Measurements from ENCODE around the gene DDHD1. TPM values are rescaled to one million over a fixed set of nuclear protein-coding genes. Genes with fewer than 3 reads are reported as not detected.

Gene DDHD1
- total RNA-seq, 1 experiment from 2014 or later: 20.0 TPM

GRCh38 chr14:53055003-53055402, 98.1 kb downstream of the DDHD1 start:
- POLR2A ChIA-PET: no interaction called here
- no peak for DNase-seq (ENCODE audit: low spot score)
- H3K36me3 Mint-ChIP-seq: peaks cover 3% of the 10 kb centered on the region; the same call in 1 of the 2 replicates
- H3K9me3 Mint-ChIP-seq: no peaks in the 10 kb centered on the region
- no peak overlapping the region for H3K27ac Mint-ChIP-seq
- no peaks in the 10 kb centered on the region for H3K27me3 Mint-ChIP-seq (ENCODE audit: low read depth)
- peak; percentile 26 for TF ChIP-seq CTCF (IDR thresholded peaks at IDR 0.05)
- no peak for TF ChIP-seq ATF3 (CRISPR knock-in tag; conservative IDR thresholded peaks at IDR 0.05)
- no peak for TF ChIP-seq ERG (CRISPR knock-in tag; IDR thresholded peaks at IDR 0.05)
- H3K4me1 Mint-ChIP-seq: no peaks in the 10 kb centered on the region
- ATAC-seq: peak; percentile 60
- no peak overlapping the region for H3K4me3 Mint-ChIP-seq
- CTCF ChIA-PET: interaction anchor here (0.8 to 1.2 kb wide), 5 partner anchors 75 to 270 kb away, joined by 3 read pairs; no protein-coding TSS in a partner anchor

GRCh38 chr14:53054457-53054856, 98.7 kb downstream of the DDHD1 start:
- Mint-ChIP-seq H3K27ac (no peak overlapping the region), H3K27me3 (ENCODE audit: low read depth) (no peaks in the 10 kb centered on the region), H3K4me3 (no peak overlapping the region), H3K9me3 (no peaks in the 10 kb centered on the region), H3K4me1 (no peaks in the 10 kb centered on the region), H3K36me3 (peaks cover 3% of the 10 kb centered on the region; the same call in 1 of the 2 replicates)
- DNase-seq (ENCODE audit: low spot score) (no peak), ATAC-seq (no peak)
- ChIA-PET POLR2A (no interaction called here), CTCF (interaction anchor here (0.7 to 1.0 kb wide), 6 partner anchors 21 to 271 kb away, joined by 3 read pairs; no protein-coding TSS in a partner anchor)
- TF ChIP-seq ESRRA (CRISPR knock-in tag; IDR thresholded peaks at IDR 0.05; ENCODE audit: borderline replicate concordance) (no peak), MXD4 (CRISPR knock-in tag; IDR thresholded peaks at IDR 0.05; ENCODE audit: borderline replicate concordance) (no peak)

- DNase-seq (ENCODE audit: low spot score): no peak
- TF ChIP-seq PRDM15 (CRISPR knock-in tag; IDR thresholded peaks at IDR 0.05): no peak
- TF ChIP-seq SOX15 (CRISPR knock-in tag; IDR thresholded peaks at IDR 0.05): no peak
- no peak for TF ChIP-seq GRHL2 (CRISPR knock-in tag; IDR thresholded peaks at IDR 0.05; ENCODE audit: insufficient replicate concordance, severe bottlenecking)
- no peak for TF ChIP-seq ZNF532 (CRISPR knock-in tag; IDR thresholded peaks at IDR 0.05; ENCODE audit: borderline replicate concordance)
- no peak for TF ChIP-seq RORB (CRISPR knock-in tag; IDR thresholded peaks at IDR 0.05)
- TF ChIP-seq ZNF121 (CRISPR knock-in tag; IDR thresholded peaks at IDR 0.05): no peak
- Mint-ChIP-seq H3K4me1 (no peaks in the 10 kb centered on the region), H3K27me3 (ENCODE audit: low read depth) (no peaks in the 10 kb centered on the region; the same call in 1 of the 2 replicates), H3K36me3 (peaks cover 10% of the 10 kb centered on the region; the same call in 1 of the 2 replicates), H3K27ac (no peak overlapping the region), H3K9me3 (0 out of 2 replicates have a peak, but pooled peaks cover 3% of the 10 kb centered on the region), H3K4me3 (no peak overlapping the region)
- POLR2A ChIA-PET: no interaction called here
- no peak for ATAC-seq
- CTCF ChIA-PET: no interaction called here
Measured at GRCh38 chr14:53048631-53049030, 104.5 kb downstream of the DDHD1 start.
